NCI-H2171 treated with DMSO at 0.1 percent for 48 hours (cell line): ENCODE results near the gene ACSL1.

Experiments used
- DNase-seq: peaks from one replicate; lab custom pipeline; 2025; lab: John Stamatoyannopoulos, UW

Gene ACSL1

DNA sequence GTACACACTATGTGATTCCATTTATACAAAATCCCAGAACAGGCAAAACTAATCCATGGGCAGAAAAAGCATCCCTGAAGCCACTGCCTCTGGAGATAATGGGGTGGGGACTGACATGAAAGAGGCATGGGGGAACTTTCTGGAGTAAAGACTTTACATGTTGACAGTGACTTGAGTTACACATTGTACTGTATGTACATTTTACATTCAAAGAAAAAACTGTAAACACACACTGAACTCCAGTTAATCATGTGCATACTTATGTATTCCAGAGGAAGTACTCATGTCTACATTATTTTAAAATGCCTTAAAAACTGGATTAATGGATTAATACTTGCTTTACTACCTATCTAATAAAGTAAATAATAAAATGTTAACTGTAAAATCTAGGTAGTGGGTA is 113.4 kb downstream of the ACSL1 start:
- DNase-seq = no peak

DNA sequence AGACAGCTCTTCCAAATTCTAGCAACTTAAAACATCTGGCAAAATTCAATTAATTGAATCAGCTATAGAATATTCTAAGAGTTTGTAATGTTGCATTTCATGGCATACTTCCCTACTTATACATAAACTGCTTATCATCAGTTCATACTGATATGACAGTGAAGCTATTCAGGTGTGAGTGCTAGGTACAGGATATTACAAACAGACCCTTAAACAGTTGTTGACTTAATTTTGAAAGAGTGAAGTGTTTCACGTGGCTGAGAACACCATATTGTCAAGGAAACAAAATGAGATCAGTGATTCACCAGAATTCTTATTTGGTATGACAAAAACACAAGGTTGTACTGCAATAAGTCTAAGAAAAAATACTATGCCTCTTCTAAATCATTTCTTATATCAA is 119.3 kb downstream of the ACSL1 start:
- no peak for DNase-seq

- no peak for DNase-seq
Measured at GRCh38 chr4:184705692-184706091, 120.1 kb downstream of the ACSL1 start.
